ENCODE data around the gene NFASC.
A peak's percentile ranks its signal among the peaks of the same experiment; 100 is the strongest.

Gene NFASC

DNA sequence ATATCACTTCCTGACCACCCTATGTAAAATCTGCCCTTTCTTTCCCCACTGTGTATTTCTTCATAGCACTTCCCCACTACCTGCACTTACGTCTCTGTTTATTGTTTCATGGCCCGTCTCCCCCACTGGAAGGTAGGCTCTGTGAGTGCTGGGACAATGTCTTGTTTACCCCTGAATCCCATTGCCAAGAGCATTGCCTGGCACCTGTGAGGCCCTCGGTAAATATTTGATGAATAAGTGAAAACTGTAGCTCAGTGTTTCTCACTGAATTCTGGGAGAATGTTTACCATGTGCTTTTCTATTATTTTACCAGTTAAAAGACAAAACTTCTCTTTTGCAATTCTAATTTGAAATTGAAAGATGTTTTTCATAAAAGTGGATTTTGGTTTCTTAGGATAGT lies 11.8 kb downstream of the NFASC start:
- Histone ChIP-seq H3K4me1 (ENCODE audit: control insufficient read depth in 2 of 2, insufficient read depth in 2 of 2, low read length in 2 of 2) (peaks cover 7 to 13% of the 10 kb centered on the region in 2 donors), H3K9me3 (ENCODE audit: control insufficient read depth in 2 of 2, low read length in 2 of 2) (no peaks in the 10 kb centered on the region), H3K27ac (ENCODE audit: low read depth in 2 of 2, low read length in 2 of 2) (no peak overlapping the region), H3K36me3 (ENCODE audit: control insufficient read depth in 2 of 2, insufficient read depth in 2 of 2, low read length in 2 of 2) (no peaks in the 10 kb centered on the region), H3K27me3 (ENCODE audit: control insufficient read depth in 2 of 2, insufficient read depth in 2 of 2, low read length in 2 of 2) (no peaks in the 10 kb centered on the region), H3K4me3 (ENCODE audit: low read length in 2 of 2) (no peak overlapping the region), H3K9ac (ENCODE audit: low read depth in 1 of 2, low read length in 2 of 2) (no peak overlapping the region)

DNA sequence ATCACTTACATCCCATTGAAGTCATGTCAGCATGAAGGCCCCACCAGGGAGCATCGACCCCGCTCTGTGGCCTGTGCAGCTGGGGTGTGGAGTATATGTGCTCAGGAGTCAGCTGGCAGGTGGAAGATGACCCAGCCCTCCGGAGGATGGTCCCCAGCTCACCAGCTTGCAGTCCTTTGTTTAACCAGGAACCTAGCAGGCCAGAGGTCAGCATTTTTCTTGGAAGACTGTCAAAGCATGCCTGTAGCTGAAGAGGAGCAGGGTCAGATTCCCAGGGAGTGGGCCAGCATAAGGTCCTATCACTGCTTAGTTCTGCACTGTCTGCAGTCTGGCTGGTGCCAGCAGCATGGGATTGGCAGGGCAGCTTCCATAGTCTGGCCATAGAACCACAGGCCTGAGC lies 12.7 kb downstream of the NFASC start:
- no peak overlapping the region for H3K9ac ChIP-seq (ENCODE audit: low read depth in 1 of 2, low read length in 2 of 2)
- no peaks in the 10 kb centered on the region for H3K9me3 ChIP-seq (ENCODE audit: control insufficient read depth in 2 of 2, low read length in 2 of 2)
- peaks cover 7 to 13% of the 10 kb centered on the region in 2 donors for H3K4me1 ChIP-seq (ENCODE audit: control insufficient read depth in 2 of 2, insufficient read depth in 2 of 2, low read length in 2 of 2)
- H3K4me3 ChIP-seq (ENCODE audit: low read length in 2 of 2), result no peak overlapping the region
- H3K27ac ChIP-seq (ENCODE audit: low read depth in 2 of 2, low read length in 2 of 2), result no peak overlapping the region
- no peaks in the 10 kb centered on the region for H3K36me3 ChIP-seq (ENCODE audit: control insufficient read depth in 2 of 2, insufficient read depth in 2 of 2, low read length in 2 of 2)
- H3K27me3 ChIP-seq (ENCODE audit: control insufficient read depth in 2 of 2, insufficient read depth in 2 of 2, low read length in 2 of 2), result no peaks in the 10 kb centered on the region

DNA sequence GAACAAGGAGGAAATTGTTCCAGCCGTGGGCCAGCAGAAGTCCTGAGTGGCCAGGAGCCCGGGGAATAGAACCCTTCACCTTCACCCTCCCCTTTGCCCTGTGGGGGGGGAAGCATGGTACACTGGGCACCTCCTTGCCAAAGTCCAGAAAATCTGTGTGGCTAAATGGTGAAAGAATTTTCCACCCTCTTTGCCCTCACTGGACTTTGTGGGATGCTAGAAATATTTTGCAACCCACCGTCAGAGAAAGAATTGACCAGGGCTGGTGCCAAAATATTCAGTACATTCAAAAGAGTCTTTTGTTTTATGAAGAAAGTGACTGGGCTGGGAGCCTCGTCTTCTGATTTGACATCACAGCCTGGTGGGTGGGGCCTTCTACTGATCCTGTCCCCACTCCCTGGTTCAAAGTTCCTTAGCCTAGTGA lies 14.6 kb downstream of the NFASC start:
- Histone ChIP-seq H3K4me3 (ENCODE audit: low read length in 2 of 2) (no peak overlapping the region), H3K4me1 (ENCODE audit: control insufficient read depth in 2 of 2, insufficient read depth in 2 of 2, low read length in 2 of 2) (peaks cover 7 to 13% of the 10 kb centered on the region in 2 donors), H3K9ac (ENCODE audit: low read depth in 1 of 2, low read length in 2 of 2) (no peak overlapping the region), H3K9me3 (ENCODE audit: control insufficient read depth in 2 of 2, low read length in 2 of 2) (no peaks in the 10 kb centered on the region), H3K27me3 (ENCODE audit: control insufficient read depth in 2 of 2, insufficient read depth in 2 of 2, low read length in 2 of 2) (no peaks in the 10 kb centered on the region), H3K36me3 (ENCODE audit: control insufficient read depth in 2 of 2, insufficient read depth in 2 of 2, low read length in 2 of 2) (no peaks in the 10 kb centered on the region), H3K27ac (ENCODE audit: low read depth in 2 of 2, low read length in 2 of 2) (peak overlapping the region; percentile 17 to 27)

DNA sequence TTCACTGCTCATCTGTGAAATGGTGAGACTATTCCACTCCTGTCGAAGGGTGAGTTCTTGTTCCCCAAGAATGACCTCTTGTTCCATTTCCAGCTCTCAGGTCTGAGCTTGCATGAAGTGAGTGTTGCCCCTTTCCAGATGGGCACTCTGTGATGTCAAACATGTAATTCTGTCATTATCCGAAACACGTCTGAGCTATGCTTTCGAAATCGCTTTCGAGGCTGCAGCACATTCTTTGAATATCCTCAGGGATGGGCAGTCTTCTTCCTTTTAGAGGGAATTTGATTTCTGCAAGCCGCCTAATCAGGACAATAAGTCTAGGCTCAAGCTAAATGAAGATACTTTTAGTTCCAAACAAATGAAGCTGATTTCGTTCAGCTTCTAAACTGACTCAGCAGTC lies 15.1 kb downstream of the NFASC start:
- H3K4me1 ChIP-seq (ENCODE audit: control insufficient read depth in 2 of 2, insufficient read depth in 2 of 2, low read length in 2 of 2), result peaks cover 7 to 13% of the 10 kb centered on the region in 2 donors
- no peaks in the 10 kb centered on the region for H3K9me3 ChIP-seq (ENCODE audit: control insufficient read depth in 2 of 2, low read length in 2 of 2)
- H3K9ac ChIP-seq (ENCODE audit: low read depth in 1 of 2, low read length in 2 of 2), result no peak overlapping the region

DNA sequence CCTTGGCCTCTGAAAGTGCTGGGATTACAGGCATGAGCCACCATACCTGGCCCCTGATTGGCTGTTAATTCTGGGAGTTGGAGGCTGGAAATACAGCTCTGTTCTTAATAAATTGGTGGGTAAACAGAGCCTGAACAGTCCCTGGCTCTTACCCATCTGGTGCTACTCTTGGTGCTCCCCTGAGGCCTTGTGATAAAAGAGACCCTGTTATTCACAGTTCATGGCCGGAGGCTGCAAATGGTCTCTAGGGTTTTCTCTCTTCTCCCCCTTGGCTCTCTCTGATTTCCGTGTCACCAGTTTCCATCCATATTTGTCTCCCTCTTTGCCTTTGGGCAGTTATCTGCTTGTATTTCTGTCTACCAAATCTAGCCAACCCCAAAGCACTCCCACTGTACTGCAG lies 17.2 kb downstream of the NFASC start:
- Histone ChIP-seq H3K4me1 (ENCODE audit: control insufficient read depth in 2 of 2, insufficient read depth in 2 of 2, low read length in 2 of 2) (peaks cover 7 to 10% of the 10 kb centered on the region in 2 donors), H3K9ac (ENCODE audit: low read depth in 1 of 2, low read length in 2 of 2) (no peak overlapping the region), H3K36me3 (ENCODE audit: control insufficient read depth in 2 of 2, insufficient read depth in 2 of 2, low read length in 2 of 2) (no peaks in the 10 kb centered on the region), H3K27me3 (ENCODE audit: control insufficient read depth in 2 of 2, insufficient read depth in 2 of 2, low read length in 2 of 2) (no peaks in the 10 kb centered on the region), H3K27ac (ENCODE audit: low read depth in 2 of 2, low read length in 2 of 2) (no peak overlapping the region), H3K9me3 (ENCODE audit: control insufficient read depth in 2 of 2, low read length in 2 of 2) (no peaks in the 10 kb centered on the region), H3K4me3 (ENCODE audit: low read length in 2 of 2) (no peak overlapping the region)

More for the DNA sequence above, 15.1 kb downstream of the NFASC start:
- Histone ChIP-seq H3K36me3 (ENCODE audit: control insufficient read depth in 2 of 2, insufficient read depth in 2 of 2, low read length in 2 of 2) (no peaks in the 10 kb centered on the region), H3K27me3 (ENCODE audit: control insufficient read depth in 2 of 2, insufficient read depth in 2 of 2, low read length in 2 of 2) (no peaks in the 10 kb centered on the region), H3K27ac (ENCODE audit: low read depth in 2 of 2, low read length in 2 of 2) (peak overlapping the region; percentile 17 to 27), H3K4me3 (ENCODE audit: low read length in 2 of 2) (no peak overlapping the region)

DNA sequence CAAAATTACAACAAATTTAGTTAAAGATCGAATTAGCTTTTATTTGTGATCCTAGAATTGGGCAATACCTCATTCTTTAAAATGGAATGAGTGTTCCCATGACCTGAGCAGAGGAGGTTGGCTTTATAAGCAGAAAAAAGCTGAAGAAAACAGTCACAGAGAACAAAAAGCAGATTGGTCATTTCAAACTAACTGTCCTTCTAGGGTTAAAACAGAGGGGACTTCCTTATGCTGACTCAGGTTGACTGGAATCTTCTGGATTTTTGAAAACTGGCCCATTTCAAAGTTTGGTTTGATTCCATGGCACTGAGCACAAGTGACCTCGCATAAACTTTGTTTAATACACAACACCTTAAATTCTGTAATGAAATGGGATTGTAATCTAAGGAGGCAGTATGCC lies 17.6 kb downstream of the NFASC start:
- H3K27me3 ChIP-seq (ENCODE audit: control insufficient read depth in 2 of 2, insufficient read depth in 2 of 2, low read length in 2 of 2), result no peaks in the 10 kb centered on the region

DNA sequence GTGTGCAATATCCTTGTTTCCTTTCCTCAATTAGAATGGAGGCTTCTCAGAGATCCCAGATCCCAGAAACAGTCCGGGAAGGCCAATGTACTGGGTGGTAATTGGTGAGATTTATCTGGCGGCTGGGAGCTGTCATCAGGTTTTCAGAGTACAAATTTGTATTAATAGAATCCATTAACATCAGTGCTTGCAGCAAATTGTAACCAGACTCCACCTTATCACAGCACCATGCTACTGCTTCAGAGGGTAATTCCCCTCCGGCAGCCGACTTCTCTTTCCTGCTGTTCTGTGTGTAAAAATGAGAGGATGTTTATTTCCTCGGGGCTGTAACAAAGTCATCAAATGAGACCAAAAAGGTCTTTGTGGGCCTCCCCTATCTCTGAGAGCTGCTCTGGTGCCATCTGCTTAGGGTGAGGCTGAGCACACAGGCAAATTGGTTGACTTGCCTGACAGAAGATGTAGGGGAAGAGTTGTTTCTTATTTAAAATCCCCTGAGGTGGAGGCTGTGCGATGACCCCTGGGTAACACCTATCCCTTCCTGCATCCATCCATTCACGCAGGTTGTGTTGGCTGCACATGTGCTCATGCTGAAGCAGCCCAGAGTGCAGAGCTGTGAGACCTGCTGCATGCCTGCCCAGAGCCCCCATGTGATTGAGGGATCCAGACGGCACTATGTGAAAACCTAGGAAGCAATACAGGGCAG lies 19.2 kb downstream of the NFASC start:
- Histone ChIP-seq H3K27me3 (ENCODE audit: control insufficient read depth in 2 of 2, insufficient read depth in 2 of 2, low read length in 2 of 2) (no peaks in the 10 kb centered on the region), H3K9me3 (ENCODE audit: control insufficient read depth in 2 of 2, low read length in 2 of 2) (no peaks in the 10 kb centered on the region), H3K9ac (ENCODE audit: low read depth in 1 of 2, low read length in 2 of 2) (no peak overlapping the region), H3K36me3 (ENCODE audit: control insufficient read depth in 2 of 2, insufficient read depth in 2 of 2, low read length in 2 of 2) (no peaks in the 10 kb centered on the region), H3K4me1 (ENCODE audit: control insufficient read depth in 2 of 2, insufficient read depth in 2 of 2, low read length in 2 of 2) (peaks cover 3% of the 10 kb centered on the region in 2 donors), H3K4me3 (ENCODE audit: low read length in 2 of 2) (no peak overlapping the region), H3K27ac (ENCODE audit: low read depth in 2 of 2, low read length in 2 of 2) (no peak overlapping the region)

More for the DNA sequence above, 17.6 kb downstream of the NFASC start:
- Histone ChIP-seq H3K4me3 (ENCODE audit: low read length in 2 of 2) (no peak overlapping the region), H3K9me3 (ENCODE audit: control insufficient read depth in 2 of 2, low read length in 2 of 2) (no peaks in the 10 kb centered on the region), H3K36me3 (ENCODE audit: control insufficient read depth in 2 of 2, insufficient read depth in 2 of 2, low read length in 2 of 2) (no peaks in the 10 kb centered on the region), H3K27ac (ENCODE audit: low read depth in 2 of 2, low read length in 2 of 2) (no peak overlapping the region), H3K4me1 (ENCODE audit: control insufficient read depth in 2 of 2, insufficient read depth in 2 of 2, low read length in 2 of 2) (peaks cover 7% of the 10 kb centered on the region in 2 donors), H3K9ac (ENCODE audit: low read depth in 1 of 2, low read length in 2 of 2) (no peak overlapping the region)

DNA sequence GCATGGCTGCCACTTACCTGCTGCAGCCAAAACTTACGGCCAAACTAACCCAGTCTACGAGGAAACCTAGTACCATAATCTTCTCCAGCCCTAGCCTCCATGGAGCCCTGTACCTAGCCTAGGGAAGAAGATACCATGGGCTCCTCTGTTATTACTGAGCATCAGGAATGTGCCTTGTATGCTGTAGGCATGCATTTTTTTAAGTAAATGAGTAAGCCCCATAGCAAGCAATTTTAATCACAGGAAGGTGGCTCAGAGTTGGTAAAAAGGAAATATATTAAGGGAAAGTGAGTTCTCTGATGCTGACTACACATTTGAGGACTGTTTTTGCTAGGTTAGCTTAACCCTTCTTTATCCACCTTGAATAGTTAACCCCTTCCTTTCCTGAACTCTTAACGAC lies 21.2 kb downstream of the NFASC start:
- H3K27me3 ChIP-seq (ENCODE audit: control insufficient read depth in 2 of 2, insufficient read depth in 2 of 2, low read length in 2 of 2), result no peaks in the 10 kb centered on the region
- H3K27ac ChIP-seq (ENCODE audit: low read depth in 2 of 2, low read length in 2 of 2), result no peak overlapping the region
- no peaks in the 10 kb centered on the region for H3K36me3 ChIP-seq (ENCODE audit: control insufficient read depth in 2 of 2, insufficient read depth in 2 of 2, low read length in 2 of 2)
- H3K9ac ChIP-seq (ENCODE audit: low read depth in 1 of 2, low read length in 2 of 2), result no peak overlapping the region
- H3K9me3 ChIP-seq (ENCODE audit: control insufficient read depth in 2 of 2, low read length in 2 of 2), result no peaks in the 10 kb centered on the region
- H3K4me1 ChIP-seq (ENCODE audit: control insufficient read depth in 2 of 2, insufficient read depth in 2 of 2, low read length in 2 of 2), result no peaks in the 10 kb centered on the region
- no peak overlapping the region for H3K4me3 ChIP-seq (ENCODE audit: low read length in 2 of 2)

DNA sequence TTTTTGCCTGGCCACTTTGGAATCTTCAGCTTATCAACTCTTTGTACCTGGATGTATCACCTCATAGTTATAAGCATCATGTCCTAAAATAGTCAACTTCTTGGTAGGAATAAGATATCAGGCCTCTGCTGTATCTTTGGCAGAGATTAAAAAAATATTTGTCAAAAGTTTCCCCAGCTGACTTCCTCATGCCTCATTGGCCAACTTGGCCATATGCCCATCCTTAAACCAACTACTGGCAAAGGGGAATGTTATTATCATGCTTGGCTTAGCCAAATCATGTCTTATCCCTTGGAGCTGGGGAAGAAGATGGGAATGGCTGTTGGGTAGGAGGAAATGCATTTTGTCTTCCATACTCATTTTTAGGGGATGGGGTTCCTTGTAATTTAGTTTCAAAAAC lies 23.4 kb downstream of the NFASC start:
- Histone ChIP-seq H3K9me3 (ENCODE audit: control insufficient read depth in 2 of 2, low read length in 2 of 2) (no peaks in the 10 kb centered on the region), H3K4me3 (ENCODE audit: low read length in 2 of 2) (no peak overlapping the region), H3K9ac (ENCODE audit: low read depth in 1 of 2, low read length in 2 of 2) (no peak overlapping the region), H3K27ac (ENCODE audit: low read depth in 2 of 2, low read length in 2 of 2) (no peak overlapping the region), H3K27me3 (ENCODE audit: control insufficient read depth in 2 of 2, insufficient read depth in 2 of 2, low read length in 2 of 2) (no peaks in the 10 kb centered on the region), H3K4me1 (ENCODE audit: control insufficient read depth in 2 of 2, insufficient read depth in 2 of 2, low read length in 2 of 2) (no peaks in the 10 kb centered on the region), H3K36me3 (ENCODE audit: control insufficient read depth in 2 of 2, insufficient read depth in 2 of 2, low read length in 2 of 2) (no peaks in the 10 kb centered on the region)

DNA sequence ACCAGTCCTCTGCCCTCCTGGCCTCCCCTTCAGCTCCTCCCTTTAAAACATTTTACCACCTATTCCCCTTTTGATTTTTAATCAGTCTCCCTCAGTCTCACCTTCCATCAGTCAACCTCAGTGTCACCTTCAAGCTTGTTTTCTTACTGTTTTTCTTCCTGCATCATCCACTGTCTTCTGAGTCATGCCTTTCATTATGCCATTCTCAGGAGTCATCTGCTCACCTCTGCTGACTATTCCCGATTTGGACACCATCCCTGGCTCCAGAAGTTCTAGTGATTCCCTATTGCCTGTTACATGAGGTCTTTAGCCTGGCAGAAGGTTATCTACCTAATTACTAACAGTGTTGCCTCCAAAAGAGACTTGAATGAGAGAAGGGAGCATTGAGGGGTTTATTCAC lies 23.9 kb downstream of the NFASC start:
- Histone ChIP-seq H3K27ac (ENCODE audit: low read depth in 2 of 2, low read length in 2 of 2) (no peak overlapping the region), H3K27me3 (ENCODE audit: control insufficient read depth in 2 of 2, insufficient read depth in 2 of 2, low read length in 2 of 2) (no peaks in the 10 kb centered on the region), H3K9me3 (ENCODE audit: control insufficient read depth in 2 of 2, low read length in 2 of 2) (no peaks in the 10 kb centered on the region), H3K4me1 (ENCODE audit: control insufficient read depth in 2 of 2, insufficient read depth in 2 of 2, low read length in 2 of 2) (no peaks in the 10 kb centered on the region), H3K36me3 (ENCODE audit: control insufficient read depth in 2 of 2, insufficient read depth in 2 of 2, low read length in 2 of 2) (no peaks in the 10 kb centered on the region), H3K9ac (ENCODE audit: low read depth in 1 of 2, low read length in 2 of 2) (no peak overlapping the region), H3K4me3 (ENCODE audit: low read length in 2 of 2) (no peak overlapping the region)
